GM23338 (cell line): ENCODE results near the gene DPH1. TPM values are rescaled to one million over a fixed set of nuclear protein-coding genes. Genes with fewer than 3 reads are reported as not detected.

Experiments used
- ATAC-seq: fragments of 200-7000 bp; cut with Tn5 transposase; 3 replicates; pipeline ENCODE4 v1.9.1; 2020
- DNase-seq: peaks from one replicate; pipeline ENCODE4 v3.0.0-alpha.2; 2015; ENCODE audit warnings: low spot score
- H2AFZ ChIP-seq: fragments of 200-600 bp; sonication (generic); 2 replicates; pipeline ENCODE4 v1.8.0; 2016; ENCODE audit warnings: antibody characterized with exemption, mild to moderate bottlenecking, moderate library complexity
- H3F3A ChIP-seq: fragments of 200-600 bp; sonication (generic); replicated peaks from 2 replicates; pipeline ENCODE4 v1.8.0; 2017; ENCODE audit warnings: antibody characterized with exemption, mixed run types, low read depth
- H3K27ac ChIP-seq: fragments of 200-600 bp; sonication (generic); 2 replicates; pipeline ENCODE4 v1.6.1; 2016; ENCODE audit warnings: low read depth
- H3K27me3 ChIP-seq: fragments of 200-600 bp; sonication (generic); 2 replicates; pipeline ENCODE4 v1.8.0; 2016; ENCODE audit warnings: mild to moderate bottlenecking, mixed run types, moderate library complexity; ENCODE audit not compliant: insufficient read depth
- H3K36me3 ChIP-seq: fragments of 200-600 bp; sonication (generic); 2 replicates; pipeline ENCODE4 v1.8.0; 2016; ENCODE audit warnings: mild to moderate bottlenecking; ENCODE audit not compliant: insufficient read depth
- H3K4me1 ChIP-seq: fragments of 200-600 bp; sonication (generic); 2 replicates; pipeline ENCODE4 v1.8.0; 2016; ENCODE audit warnings: mild to moderate bottlenecking, moderate library complexity; ENCODE audit not compliant: insufficient read depth
- H3K4me2 ChIP-seq: fragments of 200-600 bp; sonication (generic); 2 replicates; pipeline ENCODE4 v1.7.1; 2017; ENCODE audit warnings: mixed run types
- H3K4me3 ChIP-seq: fragments of 200-600 bp; sonication (generic); 2 replicates; pipeline ENCODE4 v1.6.1; 2016; ENCODE audit warnings: mixed run types
- H3K79me2 ChIP-seq: fragments of 200-600 bp; sonication (generic); replicated peaks from 2 replicates; pipeline ENCODE4 v1.8.0; 2017; ENCODE audit warnings: mild to moderate bottlenecking; ENCODE audit not compliant: insufficient read depth
- H3K9me2 ChIP-seq: fragments of 200-600 bp; sonication (generic); 2 replicates; pipeline ENCODE4 v1.8.0; 2017; ENCODE audit not compliant: insufficient read depth
- H4K20me1 ChIP-seq: fragments of 200-600 bp; sonication (generic); replicated peaks from 2 replicates; pipeline ENCODE4 v1.8.0; 2017; ENCODE audit warnings: mild to moderate bottlenecking; ENCODE audit not compliant: insufficient read depth
- H3K27ac Mint-ChIP-seq: 2 replicates; pipeline ENCODE4 v1.8.0; 2020; ENCODE audit warnings: inconsistent platforms, mild to moderate bottlenecking, moderate library complexity, mixed read lengths
- H3K27me3 Mint-ChIP-seq: 3 replicates; pipeline ENCODE4 v1.8.0; 2022; ENCODE audit warnings: low read depth, mild to moderate bottlenecking, moderate library complexity, mixed read lengths, inconsistent platforms; ENCODE audit not compliant: insufficient read depth, poor library complexity
- H3K36me3 Mint-ChIP-seq: 3 replicates; pipeline ENCODE4 v1.8.0; 2021; ENCODE audit warnings: low read depth, mild to moderate bottlenecking, inconsistent platforms, moderate library complexity, mixed read lengths
- H3K4me1 Mint-ChIP-seq: 3 replicates; pipeline ENCODE4 v1.8.0; 2020; ENCODE audit warnings: mild to moderate bottlenecking, inconsistent platforms, mixed read lengths
- H3K4me3 Mint-ChIP-seq: 3 replicates; pipeline ENCODE4 v1.8.0; 2021; ENCODE audit warnings: moderate library complexity, mild to moderate bottlenecking, inconsistent platforms, mixed read lengths
- H3K9me3 Mint-ChIP-seq: 3 replicates; pipeline ENCODE4 v1.8.0; 2020; ENCODE audit warnings: moderate library complexity, mild to moderate bottlenecking, inconsistent platforms, mixed read lengths
- CREB1 ChIP-seq: fragments of 250-450 bp; sonication (Bioruptor Pico); IDR thresholded peaks from 2 replicates; pipeline ENCODE4 v1.5.0; 2020; ENCODE audit warnings: low read depth, mild to moderate bottlenecking, moderate library complexity
- CTCF ChIP-seq, 2 experiments: fragments of 200-600 bp in 1 of 2; sonication (generic) in 1 of 2; conservative IDR thresholded peaks; 2 replicates each; pipeline versions ENCODE4 v1.5.1 to v1.6.1; 2016 to 2017; ENCODE audit warnings: antibody characterized with exemption in 2 of 2, low read depth in 2 of 2, mild to moderate bottlenecking in 2 of 2, moderate library complexity in 1 of 2
- ETS1 ChIP-seq: IDR thresholded peaks from 2 replicates; pipeline ENCODE4 v1.6.1; 2016; ENCODE audit warnings: antibody characterized with exemption
- EZH2 ChIP-seq: fragments of 200-600 bp; sonication (generic); IDR thresholded peaks from one replicate; pipeline ENCODE4 v1.8.0; 2017; ENCODE audit warnings: antibody characterized with exemption, mild to moderate bottlenecking, low read depth; ENCODE audit not compliant: unreplicated experiment
- EZH2phosphoT487 ChIP-seq: fragments of 200-600 bp; sonication (generic); IDR thresholded peaks from one replicate; pipeline ENCODE4 v1.8.1; 2018; ENCODE audit warnings: antibody characterized with exemption; ENCODE audit not compliant: unreplicated experiment
- JUNB ChIP-seq: IDR thresholded peaks from one replicate; pipeline ENCODE4 v1.6.1; 2016; ENCODE audit warnings: antibody characterized with exemption; ENCODE audit not compliant: unreplicated experiment
- NANOG ChIP-seq: IDR thresholded peaks from 2 replicates; pipeline ENCODE4 v1.6.1; 2016; ENCODE audit warnings: antibody characterized with exemption, borderline replicate concordance
- POLR2AphosphoS5 ChIP-seq: IDR thresholded peaks from 2 replicates; pipeline ENCODE4 v1.6.1; 2016; ENCODE audit warnings: antibody characterized with exemption, low read depth
- REST ChIP-seq: IDR thresholded peaks from one replicate; pipeline ENCODE4 v1.6.1; 2018; ENCODE audit warnings: antibody characterized with exemption; ENCODE audit not compliant: unreplicated experiment
- STAT1 ChIP-seq: IDR thresholded peaks from one replicate; pipeline ENCODE4 v1.6.1; 2016; ENCODE audit warnings: antibody characterized with exemption; ENCODE audit not compliant: unreplicated experiment
- ZNF114 ChIP-seq: fragments of 250-450 bp; sonication (Bioruptor Pico); IDR thresholded peaks from 2 replicates; pipeline ENCODE4 v1.5.0; 2020; ENCODE audit warnings: mild to moderate bottlenecking, moderate library complexity
- ZNF331 ChIP-seq: fragments of 250-450 bp; sonication (Bioruptor Pico); IDR thresholded peaks from 2 replicates; pipeline ENCODE4 v1.5.0; 2020; ENCODE audit warnings: low read depth, mild to moderate bottlenecking, moderate library complexity
- ZNF462 ChIP-seq: fragments of 250-450 bp; sonication (Bioruptor Pico); IDR thresholded peaks from 2 replicates; pipeline ENCODE4 v1.5.0; 2020; ENCODE audit warnings: mild to moderate bottlenecking, moderate library complexity
- long read RNA-seq: library from polyadenylated mRNA; unstranded; transcript quantifications from one replicate; pipeline ENCODE4 v2.0.0, GENCODE V29; 2020; ENCODE audit not compliant: unreplicated experiment
- polyA plus RNA-seq: library from polyadenylated mRNA; unstranded; fragments of >200 nt; fragmentation: Nextera tagmentation; extraction: Ambion mirVana; gene quantifications from 2 replicates; pipeline ENCODE4 v1.2.1, GENCODE V29; 2016
- total RNA-seq: library from RNA; depleted of rRNA; stranded (reverse); fragments of >200 nt; shearing (Covaris generic); gene quantifications from 2 replicates; pipeline ENCODE4 v1.2.3, GENCODE V29; 2014; rRNA removed

The DPH1 gene
- total RNA-seq = 22.3 and 28.2 TPM in 2 replicates
- polyA plus RNA-seq = 9.0 and 11.8 TPM in 2 replicates
- long read RNA-seq, partial matches to known transcripts = 0 of 7 reads
- long read RNA-seq, other reads (novel, unspliced or antisense) = 3 of 7 reads

- Histone ChIP-seq H3K4me3 (peak within 1 kb of the TSS; percentile 95), H3K79me2 (no peaks in the 10 kb centered on the region), H3F3A (0 out of 2 replicates have a peak, but pooled peaks cover 4% of the 10 kb centered on the region), H3K36me3 (no peaks in the 10 kb centered on the region), H2AFZ (peak within 1 kb of the TSS; percentile 98), H4K20me1 (peaks cover 5% of the 10 kb centered on the region), H3K9me2 (no peaks in the 10 kb centered on the region), H3K4me2 (peak within 1 kb of the TSS; percentile 98), H3K27me3 (peaks cover 46% of the 10 kb centered on the region), H3K27ac (no peak within 1 kb of the TSS), H3K4me1 (peaks cover 3% of the 10 kb centered on the region; the same call in 1 of the 2 replicates)
- DNase-seq = peak; percentile 97
- peak within 1 kb of the TSS; percentile 20; the same call in 1 of the 2 replicates for H3K27ac Mint-ChIP-seq
- ATAC-seq = peak; percentile 90
- peak within 1 kb of the TSS; percentile 98 for H3K4me3 Mint-ChIP-seq
- no peak for TF ChIP-seq JUNB
- TF ChIP-seq CREB1 (CRISPR knock-in tag) = peak; percentile 34; the same call in 1 of the 2 replicates
- peak; percentile 91 for TF ChIP-seq ETS1
- no peak for TF ChIP-seq ZNF114 (CRISPR knock-in tag)
- peak; percentile 66 for TF ChIP-seq POLR2AphosphoS5
- TF ChIP-seq ZNF462 (CRISPR knock-in tag) = no peak
- no peak for TF ChIP-seq STAT1
- TF ChIP-seq REST = no peak
- no peak for TF ChIP-seq NANOG
- no peak; a peak in 1 of 4 replicates for TF ChIP-seq CTCF (conservative IDR thresholded peaks at IDR 0.05; ENCODE audit: low read depth in 2 of 2)
- TF ChIP-seq ZNF331 (CRISPR knock-in tag) = no peak
- TF ChIP-seq EZH2phosphoT487 = no peak
- no peak for TF ChIP-seq EZH2
- no peaks in the 10 kb centered on the region for H3K9me3 Mint-ChIP-seq
- H3K36me3 Mint-ChIP-seq = no peaks in the 10 kb centered on the region; the same call in 2 of the 3 replicates
- peaks cover 48% of the 10 kb centered on the region for H3K27me3 Mint-ChIP-seq
- H3K4me1 Mint-ChIP-seq = peaks cover 4% of the 10 kb centered on the region
These were observed at the start of gene DPH1 for GRCh38 chr17:2029911-2030778. Gene DPH1 (plus strand): TSS chr17:2030153. CDS start chr17:2030170, 17 bp downstream.
